ENCODE measurements around the gene MDP1. TPM values are rescaled to one million over a fixed set of nuclear protein-coding genes. Genes with fewer than 3 reads are reported as not detected.

Gene MDP1
- total RNA-seq, 4 donors from 2014 or later = 1.4 to 12.4 (median 8.6) TPM

DNA sequence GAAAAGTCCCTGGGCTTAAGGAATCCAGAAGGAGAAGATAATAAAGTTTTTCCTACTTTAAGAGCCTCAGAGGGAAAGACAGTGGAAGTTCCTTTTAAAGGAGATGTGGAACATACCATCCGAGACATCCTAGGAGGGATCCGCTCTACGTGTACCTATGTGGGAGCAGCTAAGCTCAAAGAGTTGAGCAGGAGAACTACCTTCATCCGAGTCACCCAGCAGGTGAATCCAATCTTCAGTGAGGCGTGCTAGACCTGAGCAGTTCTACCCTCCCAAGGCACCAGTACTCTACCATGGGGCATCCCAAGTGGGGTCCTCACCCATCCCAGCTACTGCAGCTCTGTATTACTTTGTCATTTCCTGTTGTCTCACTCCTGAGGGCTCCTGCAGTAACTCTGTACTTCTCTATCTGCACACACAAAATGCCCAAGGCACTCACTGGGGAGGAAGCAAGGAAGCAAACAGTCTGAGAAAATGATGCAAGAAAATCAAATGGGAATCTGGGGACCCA lies 22.7 kb upstream of the MDP1 start:
- H3K27ac ChIP-seq = peak overlapping the region in 2 of 4 donors; percentile 23 to 98
- intact Hi-C loops (cut with DNase I) = no loop called here
- H3K27me3 ChIP-seq = no peaks in the 10 kb centered on the region
- peaks cover 16 to 73% (median 38%) of the 10 kb centered on the region in 3 donors for H3K4me1 ChIP-seq
- no peak overlapping the region for H3K4me3 ChIP-seq
- peaks cover 10 to 69% (median 26%) of the 10 kb centered on the region in 3 donors for H3K36me3 ChIP-seq
- TF ChIP-seq, protein P1, sequence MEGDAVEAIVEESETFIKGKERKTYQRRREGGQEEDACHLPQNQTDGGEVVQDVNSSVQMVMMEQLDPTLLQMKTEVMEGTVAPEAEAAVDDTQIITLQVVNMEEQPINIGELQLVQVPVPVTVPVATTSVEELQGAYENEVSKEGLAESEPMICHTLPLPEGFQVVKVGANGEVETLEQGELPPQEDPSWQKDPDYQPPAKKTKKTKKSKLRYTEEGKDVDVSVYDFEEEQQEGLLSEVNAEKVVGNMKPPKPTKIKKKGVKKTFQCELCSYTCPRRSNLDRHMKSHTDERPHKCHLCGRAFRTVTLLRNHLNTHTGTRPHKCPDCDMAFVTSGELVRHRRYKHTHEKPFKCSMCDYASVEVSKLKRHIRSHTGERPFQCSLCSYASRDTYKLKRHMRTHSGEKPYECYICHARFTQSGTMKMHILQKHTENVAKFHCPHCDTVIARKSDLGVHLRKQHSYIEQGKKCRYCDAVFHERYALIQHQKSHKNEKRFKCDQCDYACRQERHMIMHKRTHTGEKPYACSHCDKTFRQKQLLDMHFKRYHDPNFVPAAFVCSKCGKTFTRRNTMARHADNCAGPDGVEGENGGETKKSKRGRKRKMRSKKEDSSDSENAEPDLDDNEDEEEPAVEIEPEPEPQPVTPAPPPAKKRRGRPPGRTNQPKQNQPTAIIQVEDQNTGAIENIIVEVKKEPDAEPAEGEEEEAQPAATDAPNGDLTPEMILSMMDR (IDR thresholded peaks at IDR 0.05) = no peak
- TF ChIP-seq POLR2A (IDR thresholded peaks at IDR 0.05) = no peak
- no peaks in the 10 kb centered on the region for H3K9me3 ChIP-seq
- no peak for DNase-seq
- 89 to 91% methylated on average over 5 of the region's 5 CpGs for WGBS, 2 donors

GRCh38 chr14:24238123-24238522 lies 22.3 kb upstream of the MDP1 start:
- H3K9me3 ChIP-seq = no peaks in the 10 kb centered on the region
- DNase-seq = no peak
- intact Hi-C loops (cut with DNase I) = no loop called here
- H3K27me3 ChIP-seq = no peaks in the 10 kb centered on the region
- TF ChIP-seq, protein P1 (IDR thresholded peaks at IDR 0.05) = no peak
- no peak for TF ChIP-seq POLR2A (IDR thresholded peaks at IDR 0.05)
- peaks cover 10 to 69% (median 26%) of the 10 kb centered on the region in 3 donors for H3K36me3 ChIP-seq
- no peak overlapping the region for H3K4me3 ChIP-seq
- 70 to 75% methylated on average over 4 of the region's 5 CpGs for WGBS, 2 donors
- H3K27ac ChIP-seq = peak overlapping the region in 2 of 4 donors; percentile 23 to 98
- H3K4me1 ChIP-seq = peaks cover 21 to 73% (median 39%) of the 10 kb centered on the region in 3 donors

DNA sequence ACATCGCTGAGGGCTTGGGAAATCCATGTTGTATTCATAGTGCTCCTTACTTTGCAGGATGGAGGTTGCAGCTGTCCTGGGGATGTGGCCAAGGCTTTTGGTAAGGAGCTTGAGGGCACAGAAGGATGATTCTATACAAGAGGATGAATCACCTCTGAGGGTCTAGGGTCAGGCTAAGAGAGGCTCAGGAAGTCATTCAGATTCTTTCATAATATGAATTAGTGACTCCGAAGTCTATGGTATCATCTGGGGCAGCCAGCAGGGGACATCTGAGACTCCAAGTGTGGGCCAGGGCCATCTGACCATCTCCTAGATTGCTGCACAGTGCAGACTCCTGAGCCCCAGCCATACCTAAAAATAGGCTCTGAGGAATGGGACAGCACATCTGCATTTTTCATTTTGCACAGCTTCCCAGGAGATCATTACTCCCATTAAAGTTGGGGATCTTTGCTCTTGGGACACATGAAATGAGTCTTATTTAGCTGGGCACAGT lies 21.6 kb upstream of the MDP1 start:
- DNase-seq = no peak
- Histone ChIP-seq H3K27me3 (no peaks in the 10 kb centered on the region), H3K27ac (peak overlapping the region in 2 of 4 donors; percentile 23 to 27), H3K4me3 (no peak overlapping the region), H3K36me3 (peaks cover 10 to 69% (median 26%) of the 10 kb centered on the region in 3 donors), H3K4me1 (peaks cover 23 to 71% (median 42%) of the 10 kb centered on the region in 3 donors), H3K9me3 (no peaks in the 10 kb centered on the region)
- WGBS, 2 donors = 88 to 100% methylated on average over 1 to 2 of the region's 2 CpGs
- intact Hi-C loops (cut with DNase I) = no loop called here
- no peak for TF ChIP-seq POLR2A (IDR thresholded peaks at IDR 0.05)
- TF ChIP-seq, protein P1 (IDR thresholded peaks at IDR 0.05) = no peak

DNA sequence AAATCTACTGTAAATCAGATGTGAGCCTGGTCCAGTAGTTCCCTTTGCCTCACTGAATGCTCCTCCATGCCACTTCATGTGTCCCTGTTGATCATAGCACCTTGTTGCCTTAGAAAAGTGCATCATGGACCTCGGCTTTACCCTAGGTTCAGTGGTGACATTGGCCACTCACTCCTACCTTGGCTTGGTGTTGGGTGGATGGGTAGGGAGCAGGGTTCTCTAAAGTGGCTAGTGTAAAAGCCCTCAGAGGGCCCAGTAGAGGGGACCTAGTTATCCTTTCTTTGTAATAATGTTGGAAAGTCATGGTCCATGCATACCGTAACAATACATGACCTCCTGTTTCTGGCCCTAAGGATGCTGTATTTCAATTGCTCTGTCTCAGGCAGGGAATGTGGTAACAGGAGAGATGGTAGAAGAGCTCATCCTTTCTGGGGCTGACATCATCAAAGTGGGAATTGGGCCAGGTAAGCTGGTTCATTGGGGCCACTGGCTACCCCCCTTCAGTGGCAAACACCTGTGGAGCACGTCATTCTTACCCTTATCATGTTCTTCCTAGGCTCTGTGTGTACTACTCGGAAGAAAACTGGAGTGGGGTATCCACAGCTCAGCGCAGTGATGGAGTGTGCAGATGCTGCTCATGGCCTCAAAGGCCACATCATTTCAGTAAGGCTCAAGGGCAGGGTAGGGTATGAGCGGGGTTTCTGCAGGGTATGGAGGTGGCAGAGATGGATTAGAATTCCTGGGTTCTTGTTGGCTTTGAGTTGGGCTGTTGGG lies 21.0 kb upstream of the MDP1 start:
- intact Hi-C loops (cut with DNase I) = no loop called here
- H3K4me1 ChIP-seq = peaks cover 23 to 69% (median 42%) of the 10 kb centered on the region in 3 donors
- no peaks in the 10 kb centered on the region for H3K9me3 ChIP-seq
- peaks cover 10 to 69% (median 26%) of the 10 kb centered on the region in 3 donors for H3K36me3 ChIP-seq
- no peak overlapping the region for H3K27ac ChIP-seq
- H3K27me3 ChIP-seq = no peaks in the 10 kb centered on the region
- TF ChIP-seq, protein P1 (IDR thresholded peaks at IDR 0.05) = no peak
- no peak for TF ChIP-seq POLR2A (IDR thresholded peaks at IDR 0.05)
- 90% methylated on average over 6 of the region's 6 CpGs for WGBS, 2 donors
- H3K4me3 ChIP-seq = no peak overlapping the region
- DNase-seq = no peak

All from esophagus squamous epithelium (tissue), 5 donors.